ENCODE results near the gene SPATA33. TPM values are rescaled to one million over a fixed set of nuclear protein-coding genes. Genes with fewer than 3 reads are reported as not detected.
"Not testable (repeated sequence)": the region's sequence is repeated elsewhere in the genome, so short reads cannot be mapped to it uniquely, and the experiment has no call there.

Gene SPATA33
- total RNA-seq, 1 experiment from 2014 or later: 23.5 TPM

DNA sequence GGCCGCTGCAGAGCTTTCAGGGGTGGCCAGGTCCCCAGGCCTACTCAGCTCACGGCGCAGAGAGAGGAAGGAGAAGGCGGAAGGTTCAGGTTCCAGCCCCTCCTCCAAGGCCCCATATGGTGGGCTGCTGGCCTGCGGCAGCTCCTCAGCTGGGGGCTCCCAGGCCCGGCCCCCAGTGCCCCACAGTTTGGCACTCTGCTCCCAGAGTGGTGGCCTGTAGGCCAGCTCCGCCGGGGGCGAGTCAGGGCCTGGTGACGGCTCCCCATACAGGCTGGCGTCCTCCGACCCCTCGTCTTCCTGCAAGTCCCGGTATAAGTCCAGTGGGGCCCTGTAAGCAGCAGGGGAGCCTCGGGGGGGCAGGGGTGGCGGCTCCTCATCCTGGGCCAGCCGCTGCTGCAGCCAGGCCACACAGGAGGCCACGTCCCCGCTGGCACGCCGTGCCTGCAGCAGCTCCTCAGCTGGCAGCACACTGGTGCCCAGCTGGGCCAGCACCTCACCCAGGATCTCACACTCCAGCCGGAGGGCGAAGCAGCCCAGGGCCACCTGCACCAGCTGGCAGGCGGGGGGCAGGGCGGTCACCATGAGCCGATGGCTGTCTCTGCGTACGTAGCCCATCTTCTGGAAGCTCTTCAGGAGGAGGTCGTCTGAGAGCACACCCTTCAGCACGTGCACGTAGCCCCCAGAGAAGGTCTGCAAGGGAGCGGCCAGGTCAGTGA is 40.1 kb downstream of the SPATA33 start:
- DNase-seq: no peak
- CTCF ChIA-PET: interaction anchor here (0.6 to 0.8 kb wide), 2 partner anchors 8 to 160 kb away, joined by 4 to 6 read pairs; no protein-coding TSS in a partner anchor
- TF ChIP-seq, protein P1, sequence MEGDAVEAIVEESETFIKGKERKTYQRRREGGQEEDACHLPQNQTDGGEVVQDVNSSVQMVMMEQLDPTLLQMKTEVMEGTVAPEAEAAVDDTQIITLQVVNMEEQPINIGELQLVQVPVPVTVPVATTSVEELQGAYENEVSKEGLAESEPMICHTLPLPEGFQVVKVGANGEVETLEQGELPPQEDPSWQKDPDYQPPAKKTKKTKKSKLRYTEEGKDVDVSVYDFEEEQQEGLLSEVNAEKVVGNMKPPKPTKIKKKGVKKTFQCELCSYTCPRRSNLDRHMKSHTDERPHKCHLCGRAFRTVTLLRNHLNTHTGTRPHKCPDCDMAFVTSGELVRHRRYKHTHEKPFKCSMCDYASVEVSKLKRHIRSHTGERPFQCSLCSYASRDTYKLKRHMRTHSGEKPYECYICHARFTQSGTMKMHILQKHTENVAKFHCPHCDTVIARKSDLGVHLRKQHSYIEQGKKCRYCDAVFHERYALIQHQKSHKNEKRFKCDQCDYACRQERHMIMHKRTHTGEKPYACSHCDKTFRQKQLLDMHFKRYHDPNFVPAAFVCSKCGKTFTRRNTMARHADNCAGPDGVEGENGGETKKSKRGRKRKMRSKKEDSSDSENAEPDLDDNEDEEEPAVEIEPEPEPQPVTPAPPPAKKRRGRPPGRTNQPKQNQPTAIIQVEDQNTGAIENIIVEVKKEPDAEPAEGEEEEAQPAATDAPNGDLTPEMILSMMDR (IDR thresholded peaks at IDR 0.05; ENCODE audit: unreplicated experiment): no peak
- no TSS peak for BruUV-seq (replicated peaks)
- intact Hi-C loops (cut with micrococcal nuclease; ENCODE audit: unreplicated experiment): no loop called here
- no peaks in the 10 kb centered on the region for H3K27me3 Mint-ChIP-seq (ENCODE audit: unreplicated experiment)
- H3K36me3 Mint-ChIP-seq (ENCODE audit: insufficient read depth, unreplicated experiment): peaks cover 93% of the 10 kb centered on the region
- no peaks in the 10 kb centered on the region for H3K4me1 Mint-ChIP-seq (ENCODE audit: low read depth, unreplicated experiment)
- no peak overlapping the region for H3K4me3 Mint-ChIP-seq (ENCODE audit: low read depth, unreplicated experiment)
- no peak overlapping the region for H3K27ac Mint-ChIP-seq (ENCODE audit: unreplicated experiment)
- no peaks in the 10 kb centered on the region for H3K9me3 Mint-ChIP-seq (ENCODE audit: low read depth, unreplicated experiment)

DNA sequence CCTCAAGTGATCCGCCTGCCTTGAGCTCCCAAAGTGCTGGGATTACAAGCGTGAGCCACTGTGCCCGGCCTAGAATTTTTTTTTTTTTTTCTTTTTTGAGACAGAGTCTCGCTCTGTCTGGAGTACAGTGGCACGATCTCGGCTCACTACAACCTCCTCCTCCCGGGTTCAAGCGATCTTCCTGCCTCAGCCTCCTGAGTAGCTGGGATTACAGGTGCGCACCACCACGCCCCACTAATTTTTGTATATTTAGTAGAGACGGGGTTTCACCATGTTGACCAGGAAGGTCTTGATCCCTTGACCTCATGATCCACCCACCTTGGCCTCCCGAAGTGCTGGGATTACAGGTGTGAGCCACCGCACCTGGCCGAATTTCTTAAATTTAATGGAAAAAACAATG is 41.1 kb downstream of the SPATA33 start:
- DNase-seq; H3K4me1 Mint-ChIP-seq (ENCODE audit: low read depth, unreplicated experiment); BruUV-seq (replicated peaks); intact Hi-C loops (cut with micrococcal nuclease; ENCODE audit: unreplicated experiment); H3K9me3 Mint-ChIP-seq (ENCODE audit: low read depth, unreplicated experiment); H3K27me3 Mint-ChIP-seq (ENCODE audit: unreplicated experiment): not testable (repeated sequence)
- CTCF ChIA-PET: interaction anchor here (0.6 to 0.8 kb wide), 2 partner anchors 9 to 72 kb away, joined by 3 to 6 read pairs; no protein-coding TSS in a partner anchor
- Mint-ChIP-seq H3K36me3 (ENCODE audit: insufficient read depth, unreplicated experiment) (peaks cover 84% of the 10 kb centered on the region), H3K27ac (ENCODE audit: unreplicated experiment) (peak overlapping the region; percentile 48), H3K4me3 (ENCODE audit: low read depth, unreplicated experiment) (peak overlapping the region; percentile 25)

DNA sequence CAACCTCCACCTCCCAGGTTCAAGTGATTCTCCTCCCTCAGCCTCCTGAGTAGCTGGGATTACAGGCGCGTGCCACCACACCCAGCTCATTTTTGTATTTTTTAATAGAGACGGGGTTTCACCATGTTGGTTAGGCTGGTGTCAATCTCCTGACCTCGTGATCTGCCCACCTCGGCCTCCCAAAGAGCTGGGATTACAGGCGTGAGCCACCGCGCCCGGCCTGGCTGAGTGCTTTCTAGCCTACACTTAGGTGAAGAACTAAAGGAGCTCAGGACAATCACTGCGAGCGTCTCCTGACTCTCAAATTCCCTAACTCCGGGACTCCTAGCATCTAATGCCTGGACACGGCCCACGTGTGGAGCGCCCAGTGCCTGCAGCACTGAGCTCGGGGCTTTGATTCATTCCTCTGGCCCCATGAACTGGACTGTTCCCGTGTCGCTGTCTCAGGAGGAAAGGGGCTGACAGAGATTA is 42.0 kb downstream of the SPATA33 start:
- DNase-seq; H3K9me3 Mint-ChIP-seq (ENCODE audit: low read depth, unreplicated experiment); H3K27me3 Mint-ChIP-seq (ENCODE audit: unreplicated experiment); H3K4me1 Mint-ChIP-seq (ENCODE audit: low read depth, unreplicated experiment); BruUV-seq (replicated peaks); intact Hi-C loops (cut with micrococcal nuclease; ENCODE audit: unreplicated experiment): not testable (repeated sequence)
- peak overlapping the region; percentile 93 for H3K27ac Mint-ChIP-seq (ENCODE audit: unreplicated experiment)
- CTCF ChIA-PET: interaction anchor here (0.5 to 2.4 kb wide), 15 partner anchors 10 to 1034 kb away, joined by 3 to 17 read pairs (median 4); partner anchors contain the start of genes CDK10, FANCA and VPS9D1
- peaks cover 84% of the 10 kb centered on the region for H3K36me3 Mint-ChIP-seq (ENCODE audit: insufficient read depth, unreplicated experiment)
- H3K4me3 Mint-ChIP-seq (ENCODE audit: low read depth, unreplicated experiment): peak overlapping the region; percentile 87

DNA sequence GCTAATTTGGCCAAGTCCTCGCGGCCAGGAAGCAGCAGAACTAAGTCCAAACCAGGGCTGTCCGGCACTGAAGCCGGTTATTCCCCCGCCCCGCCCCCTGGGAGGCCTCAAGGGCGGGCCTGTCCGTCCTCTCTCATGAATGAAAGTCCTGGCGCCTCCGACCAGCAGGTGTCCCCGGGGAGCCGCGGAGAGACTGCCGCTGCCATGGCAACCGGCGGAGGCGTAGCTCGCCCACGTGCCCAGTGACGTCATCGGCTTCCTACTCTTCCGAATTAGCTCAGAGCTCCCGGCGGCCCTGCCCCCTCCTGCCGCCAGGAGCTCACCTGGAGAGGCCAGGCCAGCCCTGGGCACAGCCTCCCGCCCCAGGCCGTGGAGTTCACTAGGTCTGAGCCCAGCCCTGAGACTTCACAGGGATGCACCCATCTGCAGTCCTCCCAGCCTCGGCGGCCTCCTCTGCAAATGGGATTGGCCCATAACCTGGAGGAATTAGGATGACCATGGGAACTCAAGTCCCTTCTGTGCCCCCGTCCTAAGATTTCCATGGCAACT is 42.5 kb downstream of the SPATA33 start:
- BruUV-seq (replicated peaks): no TSS peak
- H3K4me1 Mint-ChIP-seq (ENCODE audit: low read depth, unreplicated experiment): no peaks in the 10 kb centered on the region
- peak overlapping the region; percentile 87 for H3K4me3 Mint-ChIP-seq (ENCODE audit: low read depth, unreplicated experiment)
- CTCF ChIA-PET: interaction anchor here (0.5 to 2.4 kb wide), 16 partner anchors 9 to 1034 kb away, joined by 3 to 17 read pairs (median 4); partner anchors contain the start of genes CDK10, FANCA and VPS9D1
- H3K36me3 Mint-ChIP-seq (ENCODE audit: insufficient read depth, unreplicated experiment): peaks cover 83% of the 10 kb centered on the region
- peak; percentile 100 for DNase-seq
- no peaks in the 10 kb centered on the region for H3K9me3 Mint-ChIP-seq (ENCODE audit: low read depth, unreplicated experiment)
- H3K27me3 Mint-ChIP-seq (ENCODE audit: unreplicated experiment): no peaks in the 10 kb centered on the region
- intact Hi-C loops (cut with micrococcal nuclease; ENCODE audit: unreplicated experiment): no loop called here
- peak overlapping the region; percentile 93 for H3K27ac Mint-ChIP-seq (ENCODE audit: unreplicated experiment)
- TF ChIP-seq, protein P1 (IDR thresholded peaks at IDR 0.05; ENCODE audit: unreplicated experiment): peak; percentile 83

DNA sequence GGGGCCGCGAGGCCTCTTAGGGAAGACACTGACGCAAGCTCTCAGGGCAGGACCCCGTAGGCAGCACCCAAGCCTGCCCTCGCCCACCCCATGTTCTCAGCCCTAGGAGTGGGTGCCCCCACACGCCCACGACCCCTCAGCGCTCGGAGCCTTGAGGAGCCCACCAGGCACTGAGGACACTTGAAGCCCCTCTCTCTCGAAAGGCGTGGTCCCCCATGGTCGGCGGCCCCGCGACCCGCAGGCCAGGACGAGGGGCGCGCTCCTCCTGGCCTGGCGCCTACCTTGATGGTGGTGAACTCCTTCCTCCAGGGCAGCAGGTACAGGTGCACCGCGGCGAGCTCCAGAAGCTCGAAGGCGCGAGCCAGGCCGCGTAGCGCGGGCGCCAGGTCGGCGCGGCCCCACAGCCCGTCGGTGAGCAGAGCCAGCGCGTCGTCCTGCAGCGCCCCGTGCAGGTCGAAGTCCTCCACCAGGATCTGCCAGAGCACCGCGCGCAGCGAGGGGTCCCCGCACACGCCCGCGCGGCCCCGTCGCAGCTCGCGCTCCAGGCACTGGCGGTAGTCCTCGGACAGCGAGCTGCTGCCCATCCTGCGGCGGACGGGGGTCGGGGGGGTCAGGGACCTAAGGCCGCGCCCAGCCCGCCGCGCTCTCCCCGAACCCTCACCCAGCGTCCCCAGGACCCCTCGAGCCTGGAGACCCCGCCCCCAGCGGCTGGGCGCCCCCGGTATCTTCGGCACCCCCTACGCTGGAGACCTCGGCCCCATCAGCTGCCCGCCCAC is 43.2 kb downstream of the SPATA33 start:
- no peaks in the 10 kb centered on the region for H3K9me3 Mint-ChIP-seq (ENCODE audit: low read depth, unreplicated experiment)
- no peaks in the 10 kb centered on the region for H3K27me3 Mint-ChIP-seq (ENCODE audit: unreplicated experiment)
- peak overlapping the region; percentile 87 for H3K4me3 Mint-ChIP-seq (ENCODE audit: low read depth, unreplicated experiment)
- peak; percentile 77 for DNase-seq
- H3K27ac Mint-ChIP-seq (ENCODE audit: unreplicated experiment): peak overlapping the region; percentile 93
- no TSS peak for BruUV-seq (replicated peaks)
- intact Hi-C loops (cut with micrococcal nuclease; ENCODE audit: unreplicated experiment): no loop called here
- H3K4me1 Mint-ChIP-seq (ENCODE audit: low read depth, unreplicated experiment): no peaks in the 10 kb centered on the region
- CTCF ChIA-PET: interaction anchor here (0.5 to 2.4 kb wide), 16 partner anchors 9 to 1342 kb away, joined by 3 to 17 read pairs (median 4); partner anchors contain the start of genes CDK10, FANCA and VPS9D1
- H3K36me3 Mint-ChIP-seq (ENCODE audit: insufficient read depth, unreplicated experiment): peaks cover 81% of the 10 kb centered on the region
- TF ChIP-seq, protein P1 (IDR thresholded peaks at IDR 0.05; ENCODE audit: unreplicated experiment): no peak
